ENCODE measurements around the gene PROZ. TPM values are rescaled to one million over a fixed set of nuclear protein-coding genes. Genes with fewer than 3 reads are reported as not detected.

The PROZ gene
- total RNA-seq, 1 experiment from 2014 or later = not detected

DNA sequence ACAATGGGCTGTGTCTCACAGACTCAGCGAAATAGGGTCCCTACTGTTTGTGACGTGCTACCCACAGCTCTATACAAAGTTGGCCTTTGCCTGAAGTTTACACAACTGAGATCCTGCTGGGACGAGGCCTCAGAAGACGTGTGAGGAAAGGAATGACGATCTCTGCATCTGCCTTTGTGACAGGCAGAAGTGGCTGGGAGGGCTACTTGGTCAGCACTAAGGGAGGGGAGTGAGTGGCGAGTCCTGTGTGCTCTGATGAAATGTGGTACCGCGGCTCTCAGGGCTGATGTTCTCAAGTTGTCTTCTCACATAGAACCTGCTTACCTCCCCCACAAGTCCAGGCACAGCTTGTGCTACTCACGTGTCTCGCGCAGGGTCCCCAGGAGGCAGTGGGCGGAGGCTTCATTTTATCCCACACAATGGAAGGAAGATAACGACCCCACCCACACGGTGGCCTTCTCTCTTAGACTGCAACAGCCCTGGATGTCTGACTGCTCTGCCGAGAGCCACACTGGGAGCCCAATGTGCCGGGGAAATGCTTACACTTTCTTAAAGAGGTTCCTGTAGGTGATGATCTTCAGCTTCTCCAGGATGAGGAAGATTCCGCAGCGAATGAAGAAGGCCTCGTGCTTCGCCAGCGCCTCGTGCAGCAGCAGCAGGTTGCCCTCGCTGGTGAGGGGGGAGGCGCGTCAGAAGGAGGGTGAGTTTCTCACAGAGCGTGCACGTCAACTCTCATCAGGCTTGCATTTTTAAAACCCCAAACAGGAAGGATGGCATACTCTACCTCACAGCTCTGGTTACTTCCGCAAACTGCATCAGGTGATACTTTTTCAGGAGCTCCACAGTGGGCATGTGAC lies 21.2 kb downstream of the PROZ start:
- Histone ChIP-seq H3K27me3 (no peaks in the 10 kb centered on the region), H3K4me3 (no peak overlapping the region), H3K9me3 (no peaks in the 10 kb centered on the region), H3K36me3 (peaks cover 92% of the 10 kb centered on the region)
- no peak for DNase-seq

DNA sequence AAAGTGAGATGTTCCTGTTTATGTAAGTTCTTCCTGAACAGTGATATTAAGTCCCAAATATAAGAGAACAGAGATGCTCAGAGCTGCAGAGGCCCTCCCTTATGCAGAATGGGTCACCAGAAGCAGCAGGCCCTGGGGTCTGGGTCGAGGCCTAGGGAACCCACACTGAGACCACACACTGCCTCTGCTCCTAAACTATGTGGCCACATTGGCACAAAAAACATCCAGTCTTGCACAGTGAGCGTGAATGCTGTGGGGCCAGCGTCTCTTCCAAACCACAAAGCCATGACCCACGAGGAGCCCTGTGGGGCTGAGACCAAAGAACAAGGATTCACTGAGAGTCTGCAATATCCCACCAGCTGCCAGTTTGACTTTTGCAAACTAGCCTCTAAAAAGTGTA lies 23.6 kb downstream of the PROZ start:
- H3K4me3 ChIP-seq = no peak overlapping the region
- no peaks in the 10 kb centered on the region for H3K9me3 ChIP-seq
- H3K36me3 ChIP-seq = peaks cover 91% of the 10 kb centered on the region
- H3K27me3 ChIP-seq = no peaks in the 10 kb centered on the region
- DNase-seq = no peak

DNA sequence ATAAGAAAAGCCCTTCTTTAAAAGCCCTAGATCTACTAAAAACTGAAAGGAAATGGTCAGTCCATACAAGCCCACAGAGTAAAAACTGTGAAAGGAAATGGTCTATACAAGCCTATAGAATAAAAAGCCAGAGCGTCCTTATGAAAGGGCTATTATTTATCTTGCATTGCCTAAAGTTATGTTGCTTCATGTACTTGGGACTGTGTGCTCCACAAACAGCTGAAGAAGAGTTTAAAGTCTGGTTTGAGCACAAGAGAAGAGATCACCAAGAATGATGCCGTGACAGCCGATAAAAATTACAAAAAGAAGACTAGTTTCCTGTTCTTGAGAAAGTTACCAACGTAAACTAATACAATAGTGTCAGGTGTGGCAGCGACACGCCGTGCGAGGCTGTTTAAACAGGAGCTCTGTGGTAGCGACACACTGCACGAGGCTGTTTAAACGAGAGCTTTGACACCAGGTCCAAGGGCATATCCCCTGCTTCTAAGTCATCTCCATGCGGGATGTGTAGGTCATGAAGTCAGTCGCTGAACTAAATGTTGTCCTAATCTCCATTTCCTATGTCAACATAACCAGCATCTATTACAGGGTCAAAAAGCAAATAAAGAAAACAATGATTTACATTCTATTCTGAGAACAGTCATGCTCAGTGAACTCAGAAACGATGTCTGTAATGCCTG lies 25.1 kb downstream of the PROZ start:
- Histone ChIP-seq H3K4me3 (no peak overlapping the region), H3K27me3 (no peaks in the 10 kb centered on the region), H3K36me3 (peaks cover 86% of the 10 kb centered on the region), H3K9me3 (no peaks in the 10 kb centered on the region)
- no peak for DNase-seq

DNA sequence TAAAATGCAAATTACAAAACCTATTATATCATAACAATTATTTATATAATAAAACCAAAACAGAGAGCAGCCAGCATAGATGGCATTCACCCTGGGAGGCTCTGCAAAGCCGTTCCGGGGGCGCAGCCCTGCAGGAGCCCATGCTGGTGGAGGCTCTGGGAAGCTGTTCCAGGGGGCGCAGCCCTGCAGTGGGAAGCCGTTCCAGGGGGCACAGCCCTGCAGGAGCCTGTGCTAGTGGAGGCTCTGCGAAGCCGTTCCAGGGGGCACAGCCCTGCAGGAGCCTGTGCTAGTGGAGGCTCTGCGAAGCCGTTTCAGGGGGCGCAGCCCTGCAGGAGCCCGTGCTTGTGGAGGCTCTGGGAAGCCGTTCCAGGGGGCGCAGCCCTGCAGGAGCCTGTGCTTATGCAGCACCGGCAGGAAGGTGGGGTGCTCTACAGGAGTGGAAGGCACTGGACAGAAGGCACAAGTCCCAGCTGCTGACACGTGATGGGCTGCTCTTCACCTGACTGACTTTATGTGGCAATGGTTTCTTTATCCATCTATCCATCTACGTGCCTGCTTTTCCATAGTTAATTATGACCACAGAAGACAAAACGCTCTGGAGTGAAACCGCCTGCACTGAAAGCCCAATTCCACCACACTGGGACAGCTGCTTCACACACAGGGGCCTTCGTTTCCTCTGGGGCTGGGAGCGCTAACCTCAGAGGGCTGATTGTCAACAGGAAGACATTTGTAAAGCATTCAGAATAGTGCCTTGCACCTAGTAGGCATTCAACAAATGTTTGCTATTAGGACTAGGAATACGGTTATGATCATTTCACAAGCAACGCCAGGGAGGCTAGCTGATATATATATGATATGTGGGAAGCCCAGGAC lies 26.4 kb downstream of the PROZ start:
- H3K36me3 ChIP-seq = peaks cover 86% of the 10 kb centered on the region
- H3K4me3 ChIP-seq = no peak overlapping the region
- DNase-seq = no peak
- H3K27me3 ChIP-seq = no peaks in the 10 kb centered on the region
- H3K9me3 ChIP-seq = no peaks in the 10 kb centered on the region

DNA sequence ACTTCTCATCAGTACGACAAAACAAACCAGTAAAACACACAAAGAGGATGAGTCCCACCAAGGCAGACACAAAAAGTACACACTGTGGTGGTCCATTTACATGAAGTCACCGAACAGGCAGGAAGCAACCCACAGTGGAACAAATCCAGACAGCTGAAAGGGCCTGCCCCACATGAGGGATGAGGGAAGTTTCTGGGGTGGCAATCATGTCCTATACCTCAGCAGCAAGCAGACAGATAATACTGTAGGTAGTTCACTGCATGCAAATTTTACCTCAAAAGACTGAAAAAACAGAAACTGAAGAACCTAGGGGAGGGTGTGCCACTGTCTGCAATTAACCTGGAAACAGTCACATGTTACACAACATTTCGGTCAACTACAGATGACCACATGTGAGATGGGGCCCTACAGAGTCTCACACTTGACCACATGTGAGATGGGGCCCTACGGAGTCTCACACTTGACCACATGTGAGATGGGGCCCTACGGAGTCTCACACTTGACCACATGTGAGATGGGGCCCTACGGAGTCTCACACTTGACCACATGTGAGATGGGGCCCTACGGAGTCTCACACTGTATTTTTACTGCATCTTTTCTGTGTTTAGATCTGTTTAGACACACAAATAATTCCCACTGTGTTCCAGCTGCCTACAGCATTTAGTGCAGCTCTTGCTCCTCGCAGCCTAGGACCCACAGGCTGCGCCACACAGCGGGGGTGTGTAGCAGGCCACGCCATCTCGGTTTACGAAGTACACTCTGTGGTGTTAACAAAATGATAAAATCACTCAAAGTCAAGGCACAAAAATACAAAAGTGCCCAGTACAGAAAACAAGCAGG lies 27.8 kb downstream of the PROZ start:
- H3K4me3 ChIP-seq = peak overlapping the region; percentile 24; the same call in 1 of the 2 replicates
- H3K27me3 ChIP-seq = no peaks in the 10 kb centered on the region
- peaks cover 84% of the 10 kb centered on the region for H3K36me3 ChIP-seq
- no peaks in the 10 kb centered on the region for H3K9me3 ChIP-seq
- no peak for DNase-seq

DNA sequence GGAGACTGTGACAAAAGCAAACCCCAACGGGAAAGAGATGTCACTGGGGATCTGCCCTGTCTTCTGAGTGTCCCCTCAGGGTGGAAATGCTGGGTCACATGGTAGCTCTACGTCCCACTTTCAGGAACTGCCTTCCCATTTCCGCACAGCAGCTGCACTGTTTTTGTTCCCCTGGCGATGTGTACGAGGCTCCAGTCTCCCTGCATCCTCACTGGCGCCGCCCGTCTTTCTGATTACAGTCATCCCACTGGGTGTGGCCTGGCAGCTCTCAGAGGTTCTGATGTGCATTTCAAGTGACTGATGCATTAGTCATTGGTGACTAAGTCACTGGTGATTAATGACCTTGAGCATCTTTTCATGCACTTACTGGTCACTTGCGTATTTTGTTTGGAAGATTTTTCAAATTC lies 28.8 kb downstream of the PROZ start:
- DNase-seq = peak; percentile 98
- Histone ChIP-seq H3K36me3 (peaks cover 86% of the 10 kb centered on the region), H3K27me3 (no peaks in the 10 kb centered on the region), H3K4me3 (peak overlapping the region; percentile 24), H3K9me3 (no peaks in the 10 kb centered on the region)

DNA sequence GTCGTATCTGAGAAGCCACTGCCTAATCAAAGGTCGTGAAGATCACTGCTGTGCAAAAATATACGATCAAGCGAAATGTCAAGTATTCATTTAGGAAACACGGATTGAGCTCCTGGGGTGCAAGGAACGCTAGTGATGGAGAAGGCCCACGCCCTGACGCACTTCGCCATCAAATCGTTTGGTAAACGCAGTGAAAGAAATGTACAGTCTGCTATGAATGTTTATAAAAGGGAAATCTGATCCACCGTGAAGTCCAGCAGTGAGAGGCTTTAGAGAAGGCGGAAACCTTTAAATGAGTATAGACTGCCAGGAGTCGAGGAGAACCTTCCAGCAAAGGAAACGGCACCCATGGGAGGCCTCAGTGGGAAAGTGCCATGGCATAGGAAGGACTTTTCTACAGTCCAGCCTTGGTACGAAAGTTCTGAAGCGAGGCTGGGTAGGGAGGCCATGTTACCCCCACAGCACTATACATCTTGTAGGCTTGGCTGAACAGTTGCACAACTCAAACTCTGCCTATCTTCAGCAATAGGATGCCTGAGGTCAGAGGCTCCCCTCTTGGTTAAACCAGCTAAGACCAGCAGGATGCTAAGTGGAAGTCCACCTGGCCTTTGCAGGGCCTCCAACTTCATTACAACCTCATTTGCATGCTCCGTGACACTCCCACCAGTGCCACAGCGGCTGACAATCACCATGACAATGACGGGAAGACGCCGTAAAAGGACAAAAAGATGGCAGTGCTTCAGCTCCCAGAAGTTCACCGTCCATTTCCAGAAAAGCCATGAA lies 29.6 kb downstream of the PROZ start:
- Histone ChIP-seq H3K9me3 (no peaks in the 10 kb centered on the region), H3K4me3 (no peak overlapping the region), H3K27me3 (no peaks in the 10 kb centered on the region), H3K36me3 (peaks cover 83% of the 10 kb centered on the region)
- DNase-seq = peak; percentile 34

DNA sequence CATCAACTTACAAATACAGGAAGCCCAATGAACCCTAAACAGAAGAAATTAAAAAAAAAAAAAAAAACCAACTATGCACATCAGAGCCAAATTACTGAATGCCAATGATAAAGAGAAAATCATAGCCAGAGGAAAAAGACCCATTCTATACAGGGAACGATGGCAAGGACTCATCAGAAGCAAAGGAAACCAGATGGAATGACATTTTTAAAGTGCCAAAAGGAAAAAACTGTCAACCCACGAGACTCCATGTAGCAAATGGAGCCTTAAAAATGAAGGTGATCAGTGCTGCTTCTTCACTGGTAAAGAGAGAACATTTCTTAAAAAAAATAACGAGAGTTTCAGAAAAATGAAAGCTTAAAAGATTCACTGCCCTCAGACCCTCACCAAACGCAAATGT lies 31.7 kb downstream of the PROZ start:
- peaks cover 83% of the 10 kb centered on the region for H3K36me3 ChIP-seq

DNA sequence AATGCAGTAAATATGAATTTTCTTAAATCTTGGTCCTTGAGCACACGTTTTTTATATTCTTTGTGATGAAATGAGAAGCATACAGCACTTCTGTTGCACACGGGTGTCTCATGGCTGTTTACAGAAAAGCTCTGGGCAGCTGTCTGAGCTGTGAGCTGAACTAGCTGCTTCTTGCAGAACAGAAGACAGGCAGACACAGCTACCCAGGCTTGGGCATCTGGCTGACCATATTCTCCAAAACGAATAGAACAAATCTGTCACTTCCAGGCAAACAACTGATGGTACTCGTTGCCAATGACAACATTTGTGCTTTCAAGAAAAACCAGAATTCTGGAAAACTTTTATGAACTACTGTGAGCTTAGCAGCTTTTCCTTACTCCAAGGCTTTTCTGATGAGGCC lies 33.8 kb downstream of the PROZ start:
- Histone ChIP-seq H3K9me3 (no peaks in the 10 kb centered on the region), H3K4me3 (no peak overlapping the region), H3K36me3 (peaks cover 85% of the 10 kb centered on the region), H3K27me3 (no peaks in the 10 kb centered on the region)
- DNase-seq = no peak

More for the DNA sequence above, 31.7 kb downstream of the PROZ start:
- H3K4me3 ChIP-seq = no peak overlapping the region
- no peaks in the 10 kb centered on the region for H3K27me3 ChIP-seq
- H3K9me3 ChIP-seq = no peaks in the 10 kb centered on the region
- no peak for DNase-seq

DNA sequence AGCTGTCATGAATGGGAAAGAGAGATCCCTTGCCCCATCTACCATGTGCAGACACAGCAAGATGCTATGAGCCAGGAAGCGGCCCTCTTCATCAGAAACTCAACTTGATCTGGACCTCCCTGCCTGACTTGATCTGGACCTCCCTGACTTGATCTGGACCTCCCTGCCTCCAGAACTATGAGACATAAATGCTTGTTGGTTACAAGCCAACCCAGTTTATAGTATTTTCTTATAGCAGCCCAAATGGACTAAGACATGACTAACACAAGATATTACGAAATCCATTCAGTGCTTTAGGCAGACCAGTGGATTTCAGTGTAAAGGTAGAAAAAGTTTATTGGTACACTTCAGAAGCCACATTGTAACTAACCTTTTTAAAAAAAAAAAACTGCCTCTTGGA lies 34.5 kb downstream of the PROZ start:
- H3K27me3 ChIP-seq = no peaks in the 10 kb centered on the region
- H3K9me3 ChIP-seq = no peaks in the 10 kb centered on the region
- H3K4me3 ChIP-seq = no peak overlapping the region
- no peak for DNase-seq
- peaks cover 89% of the 10 kb centered on the region for H3K36me3 ChIP-seq

DNA sequence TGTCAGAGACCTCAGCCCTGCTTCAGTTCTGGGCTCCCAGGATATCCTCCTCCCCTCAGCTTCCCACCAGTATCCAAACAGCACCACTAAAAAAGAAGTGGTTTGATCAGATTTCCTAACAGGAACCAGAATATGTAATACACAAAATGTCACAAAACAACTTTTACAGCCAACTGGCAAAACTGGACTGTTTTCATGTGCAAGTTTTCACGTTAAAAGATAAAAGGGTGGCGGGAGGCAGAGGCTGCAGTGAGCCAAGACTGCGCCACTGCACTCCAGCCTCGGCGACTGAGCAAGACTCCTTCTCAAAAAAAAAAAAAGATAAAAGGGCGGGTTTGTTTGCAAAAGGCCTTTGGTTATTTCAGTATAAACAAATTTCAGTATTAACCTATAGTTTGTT lies 36.9 kb downstream of the PROZ start:
- DNase-seq = no peak
- Histone ChIP-seq H3K4me3 (no peak overlapping the region), H3K27me3 (no peaks in the 10 kb centered on the region), H3K36me3 (peaks cover 90% of the 10 kb centered on the region), H3K9me3 (no peaks in the 10 kb centered on the region)

DNA sequence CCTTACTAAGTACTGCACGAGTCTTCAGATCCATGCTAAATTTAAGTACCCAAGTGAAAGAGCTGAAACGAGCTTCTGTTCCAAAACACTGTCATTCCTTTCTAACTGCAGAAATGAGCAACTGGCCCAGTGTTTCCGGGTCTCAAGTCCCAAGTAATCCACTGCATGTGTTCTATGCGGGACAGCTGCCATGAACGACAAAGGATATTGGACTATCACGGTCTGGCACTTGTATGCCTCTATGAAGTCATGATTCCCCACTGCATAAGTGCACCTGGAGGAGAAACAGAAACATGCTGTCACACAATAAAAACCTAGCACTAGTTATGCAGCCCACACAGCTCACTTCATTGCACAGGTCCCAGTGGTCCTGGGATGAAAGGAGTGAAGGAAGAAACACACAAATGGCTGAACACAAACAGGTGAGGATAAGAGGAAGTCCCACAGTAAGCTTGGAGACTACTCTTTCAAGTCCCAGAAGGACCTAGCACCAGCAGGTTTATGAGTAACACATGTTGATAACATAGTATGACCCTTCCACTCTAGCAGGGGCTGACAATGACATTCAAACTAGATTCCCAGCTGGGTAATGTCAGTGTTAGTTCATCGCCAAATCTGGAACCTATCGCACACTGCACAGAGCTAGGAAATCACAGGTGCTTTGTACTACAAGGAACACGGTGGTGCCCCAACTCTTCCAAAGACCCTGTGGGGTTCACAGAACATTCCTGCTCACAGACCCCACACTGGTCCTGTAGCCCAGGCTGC lies 38.7 kb downstream of the PROZ start:
- no peak for DNase-seq
- Histone ChIP-seq H3K36me3 (peaks cover 74% of the 10 kb centered on the region), H3K4me3 (no peak overlapping the region), H3K9me3 (no peaks in the 10 kb centered on the region), H3K27me3 (no peaks in the 10 kb centered on the region)

DNA sequence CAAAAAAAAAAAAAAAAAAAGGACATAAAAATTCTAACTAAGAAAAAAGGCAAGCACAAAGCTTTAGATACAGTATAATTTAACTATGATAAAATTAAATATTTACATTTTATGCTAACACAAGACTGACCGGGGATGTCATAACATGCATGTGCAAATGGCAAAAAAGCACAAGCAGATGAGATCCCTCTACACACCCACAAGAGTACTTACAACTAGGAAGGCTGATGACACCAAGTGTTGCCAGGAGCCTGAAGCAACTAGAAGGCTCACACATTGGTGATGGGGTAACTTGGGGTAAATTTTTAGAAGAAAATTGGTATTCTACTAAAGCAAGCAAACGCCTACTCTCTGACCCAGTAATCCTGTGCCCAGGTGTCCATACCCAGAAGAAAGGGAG lies 43.4 kb downstream of the PROZ start:
- Histone ChIP-seq H3K9me3 (no peaks in the 10 kb centered on the region), H3K4me3 (no peak overlapping the region), H3K36me3 (peaks cover 76% of the 10 kb centered on the region), H3K27me3 (no peaks in the 10 kb centered on the region)
- no peak for DNase-seq

DNA sequence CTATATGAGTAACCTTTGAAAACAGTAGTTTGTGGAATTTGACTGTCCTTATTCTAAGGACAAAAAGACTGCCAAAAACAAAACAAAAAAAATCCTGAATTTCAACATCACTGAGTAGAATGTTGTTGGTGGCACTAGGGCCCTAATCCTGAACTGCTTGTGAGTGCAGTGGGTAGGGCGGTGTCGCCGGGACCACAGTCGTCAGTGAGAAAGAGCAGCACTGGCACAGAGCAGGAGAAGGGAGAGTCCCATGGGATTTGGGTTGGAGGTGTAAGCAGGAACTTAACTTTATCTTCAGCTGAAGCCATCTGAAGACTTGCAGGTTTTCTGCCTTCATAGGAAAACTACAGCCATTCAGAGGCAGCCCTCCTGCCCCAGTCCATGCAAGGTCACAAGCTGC lies 44.5 kb downstream of the PROZ start:
- no peaks in the 10 kb centered on the region for H3K27me3 ChIP-seq
- no peak overlapping the region for H3K4me3 ChIP-seq
- peaks cover 75% of the 10 kb centered on the region for H3K36me3 ChIP-seq
- no peak for DNase-seq
- no peaks in the 10 kb centered on the region for H3K9me3 ChIP-seq

Data from MG63 (cell line).